Stimulated activated naive B cell treated with anti-CD40 and anti-IgM and Interleukin-4, amounts not matched to agents 10 μg/mL and 1 μg/mL and 100 μg/mL, for 72 hours (primary cell): Measurements from ENCODE around the gene ICAM5.
"Not testable (repeated sequence)": the region's sequence is repeated elsewhere in the genome, so short reads cannot be mapped to it uniquely, and the experiment has no call there.

Source experiments
- ATAC-seq, 2 donors: fragments of 150-1000 bp; cut with Tn5 transposase; replicated peaks; 2 replicates each; pipeline ENCODE4 v1.10.0; 2021; ENCODE audit warnings: moderate library complexity in 1 of 2
- DNase-seq: peaks from one replicate; pipeline ENCODE4 v3.0.0; 2021
- H3K27ac Mint-ChIP-seq: one replicate; pipeline ENCODE4 v1.8.0; 2022; ENCODE audit warnings: mild to moderate bottlenecking, mixed read lengths
- H3K27me3 Mint-ChIP-seq, 2 donors: one replicate each; pipeline ENCODE4 v1.8.0; 2022; ENCODE audit warnings: mixed read lengths in 2 of 2
- H3K36me3 Mint-ChIP-seq, 2 donors: one replicate each; pipeline ENCODE4 v1.8.0; 2022; ENCODE audit warnings: mixed read lengths in 2 of 2, mild to moderate bottlenecking in 1 of 2
- H3K4me1 Mint-ChIP-seq, 2 donors: one replicate each; pipeline ENCODE4 v1.8.0; 2022; ENCODE audit warnings: mixed read lengths in 2 of 2, mild to moderate bottlenecking in 1 of 2
- H3K4me3 Mint-ChIP-seq, 2 donors: one replicate each; pipeline ENCODE4 v1.8.0; 2022; ENCODE audit warnings: mild to moderate bottlenecking in 2 of 2, mixed read lengths in 2 of 2, moderate library complexity in 1 of 2
- H3K9me3 Mint-ChIP-seq, 2 donors: one replicate each; pipeline ENCODE4 v1.8.0; 2022; ENCODE audit warnings: mixed read lengths in 2 of 2, mild to moderate bottlenecking in 1 of 2

Gene ICAM5

GRCh38 chr19:10289836-10290356 lies at the start of gene ICAM5:
Gene ICAM5 (plus strand): TSS chr19:10289952. CDS start chr19:10290044, 92 bp downstream.
- no peak for DNase-seq
- no peak for ATAC-seq
- H3K27ac Mint-ChIP-seq: peak within 1 kb of the TSS; percentile 89
- peaks cover 61 to 94% of the 10 kb centered on the region in 2 donors for H3K4me1 Mint-ChIP-seq
- peaks cover 52 to 71% of the 10 kb centered on the region in 2 donors for H3K27me3 Mint-ChIP-seq
- H3K4me3 Mint-ChIP-seq: peak within 1 kb of the TSS; percentile 71 to 84
- peaks cover 0 to 4% of the 10 kb centered on the region in 2 donors for H3K9me3 Mint-ChIP-seq
- H3K36me3 Mint-ChIP-seq: peaks cover 23 to 28% of the 10 kb centered on the region in 2 donors

GRCh38 chr19:10241826-10242449 lies 47.8 kb upstream of the ICAM5 start:
- not testable (repeated sequence) for DNase-seq, H3K4me3 Mint-ChIP-seq, ATAC-seq, H3K9me3 Mint-ChIP-seq, H3K36me3 Mint-ChIP-seq, H3K27me3 Mint-ChIP-seq, H3K27ac Mint-ChIP-seq
- peaks cover 25 to 54% of the 10 kb centered on the region in 2 donors for H3K4me1 Mint-ChIP-seq

GRCh38 chr19:10243606-10244005 lies 46.1 kb upstream of the ICAM5 start:
- Mint-ChIP-seq H3K36me3 (no peaks in the 10 kb centered on the region), H3K4me3 (no peak overlapping the region), H3K27ac (peak overlapping the region; percentile 31), H3K4me1 (peaks cover 17 to 40% of the 10 kb centered on the region in 2 donors), H3K9me3 (no peaks in the 10 kb centered on the region), H3K27me3 (no peaks in the 10 kb centered on the region)
- DNase-seq (no peak), ATAC-seq (no peak)

- peak overlapping the region; percentile 15 for H3K27ac Mint-ChIP-seq
- peak; percentile 79 to 80 for ATAC-seq
- no peaks in the 10 kb centered on the region for H3K27me3 Mint-ChIP-seq
- no peak for DNase-seq
- no peak overlapping the region for H3K4me3 Mint-ChIP-seq
- H3K9me3 Mint-ChIP-seq: no peaks in the 10 kb centered on the region
- H3K4me1 Mint-ChIP-seq: peaks cover 11 to 25% of the 10 kb centered on the region in 2 donors
- H3K36me3 Mint-ChIP-seq: no peaks in the 10 kb centered on the region
These were observed 44.4 kb upstream of the ICAM5 start for GRCh38 chr19:10245189-10245939.

GRCh38 chr19:10246511-10246910 lies 43.2 kb upstream of the ICAM5 start:
- H3K9me3 Mint-ChIP-seq: no peaks in the 10 kb centered on the region
- ATAC-seq: no peak
- H3K36me3 Mint-ChIP-seq: no peaks in the 10 kb centered on the region
- peaks cover 11 to 23% of the 10 kb centered on the region in 2 donors for H3K4me1 Mint-ChIP-seq
- H3K27ac Mint-ChIP-seq: no peak overlapping the region
- H3K4me3 Mint-ChIP-seq: no peak overlapping the region
- DNase-seq: no peak
- no peaks in the 10 kb centered on the region for H3K27me3 Mint-ChIP-seq

GRCh38 chr19:10251792-10252694 lies 37.7 kb upstream of the ICAM5 start, which contains the start of gene MRPL4:
Gene MRPL4 (plus strand): TSS chr19:10252214. CDS start chr19:10252254, 40 bp downstream.
- DNase-seq (peak; percentile 94), ATAC-seq (peak; percentile 94 to 95)
- Mint-ChIP-seq H3K27ac (peak within 1 kb of the TSS; percentile 99), H3K9me3 (no peaks in the 10 kb centered on the region), H3K4me3 (peak within 1 kb of the TSS; percentile 99 to 100), H3K4me1 (peaks cover 10 to 36% of the 10 kb centered on the region in 2 donors), H3K36me3 (peaks cover 29 to 33% of the 10 kb centered on the region in 2 donors), H3K27me3 (no peaks in the 10 kb centered on the region)

- Mint-ChIP-seq H3K9me3 (no peaks in the 10 kb centered on the region), H3K27ac (peak overlapping the region; percentile 99)
- DNase-seq: no peak
These were observed 37.0 kb upstream of the ICAM5 start for GRCh38 chr19:10252707-10253106.

GRCh38 chr19:10254244-10254643 lies 35.5 kb upstream of the ICAM5 start:
- no peaks in the 10 kb centered on the region for H3K9me3 Mint-ChIP-seq
- peaks cover 18 to 55% of the 10 kb centered on the region in 2 donors for H3K4me1 Mint-ChIP-seq
- H3K27ac Mint-ChIP-seq: peak overlapping the region; percentile 62
- no peak for DNase-seq
- H3K27me3 Mint-ChIP-seq: no peaks in the 10 kb centered on the region
- peaks cover 47 to 55% of the 10 kb centered on the region in 2 donors for H3K36me3 Mint-ChIP-seq
- H3K4me3 Mint-ChIP-seq: peak overlapping the region in 1 of 2 donors; percentile 26
- no peak for ATAC-seq

More at GRCh38 chr19:10252707-10253106, 37.0 kb upstream of the ICAM5 start:
- peaks cover 16 to 42% of the 10 kb centered on the region in 2 donors for H3K4me1 Mint-ChIP-seq
- ATAC-seq: no peak
- no peaks in the 10 kb centered on the region for H3K27me3 Mint-ChIP-seq
- peak overlapping the region; percentile 99 to 100 for H3K4me3 Mint-ChIP-seq
- peaks cover 36 to 40% of the 10 kb centered on the region in 2 donors for H3K36me3 Mint-ChIP-seq

GRCh38 chr19:10255358-10255757 lies 34.4 kb upstream of the ICAM5 start:
- Mint-ChIP-seq H3K27me3 (no peaks in the 10 kb centered on the region), H3K27ac (no peak overlapping the region), H3K4me1 (peaks cover 26 to 66% of the 10 kb centered on the region in 2 donors), H3K36me3 (peaks cover 50 to 58% of the 10 kb centered on the region in 2 donors), H3K4me3 (no peak overlapping the region), H3K9me3 (no peaks in the 10 kb centered on the region)
- no peak for ATAC-seq
- no peak for DNase-seq

GRCh38 chr19:10256551-10256950 lies 33.2 kb upstream of the ICAM5 start:
- DNase-seq (no peak), ATAC-seq (no peak)
- H3K9me3 Mint-ChIP-seq: no peaks in the 10 kb centered on the region
- H3K4me1 Mint-ChIP-seq: peaks cover 26 to 63% of the 10 kb centered on the region in 2 donors
- no peak overlapping the region for H3K4me3 Mint-ChIP-seq
- no peak overlapping the region for H3K27ac Mint-ChIP-seq
- no peaks in the 10 kb centered on the region for H3K27me3 Mint-ChIP-seq
- peaks cover 50 to 58% of the 10 kb centered on the region in 2 donors for H3K36me3 Mint-ChIP-seq

GRCh38 chr19:10256970-10257615 lies 32.7 kb upstream of the ICAM5 start:
- DNase-seq (no peak), ATAC-seq (no peak)
- Mint-ChIP-seq H3K36me3 (peaks cover 48 to 54% of the 10 kb centered on the region in 2 donors), H3K27me3 (no peaks in the 10 kb centered on the region), H3K4me1 (peaks cover 25 to 58% of the 10 kb centered on the region in 2 donors), H3K4me3 (no peak overlapping the region), H3K27ac (peak overlapping the region; percentile 40), H3K9me3 (no peaks in the 10 kb centered on the region)

- peak overlapping the region; percentile 20 for H3K27ac Mint-ChIP-seq
- peaks cover 47 to 52% of the 10 kb centered on the region in 2 donors for H3K36me3 Mint-ChIP-seq
- DNase-seq (no peak), ATAC-seq (no peak)
- peaks cover 23 to 51% of the 10 kb centered on the region in 2 donors for H3K4me1 Mint-ChIP-seq
- H3K4me3 Mint-ChIP-seq: no peak overlapping the region
- no peaks in the 10 kb centered on the region for H3K9me3 Mint-ChIP-seq
- no peaks in the 10 kb centered on the region for H3K27me3 Mint-ChIP-seq
These were observed 31.6 kb upstream of the ICAM5 start for GRCh38 chr19:10258080-10258710.
